Pancreas (tissue), 10 donors: ENCODE data around the gene CHRDL2. TPM values are rescaled to one million over a fixed set of nuclear protein-coding genes. Genes with fewer than 3 reads are reported as not detected.

ENCODE experiments used
- ATAC-seq, 4 donors: fragments of 200-7000 bp; cut with Tn5 transposase; one replicate each; pipeline versions ENCODE4 v1.8.0 to v1.9.1; 2020; ENCODE audit warnings: mild to moderate bottlenecking in 4 of 4, moderate library complexity in 4 of 4
- DNase-seq, 6 donors: peaks; one replicate each; pipeline ENCODE4 v3.0.0-alpha.2; 2020
- FAIRE-seq: peaks from 2 replicates; lab custom pipeline; 2012; peaks lifted over from hg19 to GRCh38; lab: Jason Lieb, UNC
- H3K27ac ChIP-seq, 4 donors: fragments of 200-600 bp; sonication (generic); 1 replicate in 3 of 4; 2 replicates in 1 of 4; pipeline versions ENCODE4 v1.5.0 to v1.8.0; 2020
- H3K27me3 ChIP-seq, 4 donors: fragments of 200-600 bp; one replicate each; pipeline ENCODE4 v1.8.0; 2021
- H3K36me3 ChIP-seq, 3 donors: fragments of 200-600 bp; sonication (generic) in 1 of 3; one replicate each; pipeline versions ENCODE4 v1.5.0 to v1.8.0; 2020 to 2021
- H3K4me1 ChIP-seq, 3 donors: fragments of 200-600 bp; one replicate each; pipeline ENCODE4 v1.8.0; 2021
- H3K4me3 ChIP-seq, 4 donors: fragments of 200-600 bp; sonication (generic) in 2 of 4; one replicate each; pipeline versions ENCODE4 v1.5.0 to v1.8.0; 2020 to 2021
- H3K9me3 ChIP-seq, 4 donors: fragments of 200-600 bp; one replicate each; pipeline ENCODE4 v1.8.0; 2021
- CTCF ChIP-seq, 4 donors: fragments of 200-600 bp; sonication (generic) in 3 of 4; IDR thresholded peaks; one replicate each; pipeline versions ENCODE4 v1.5.0 to v1.8.0; 2021; ENCODE audit warnings: antibody characterized with exemption in 4 of 4
- WGBS, 2 donors: extraction: QIAGEN DNeasy Blood & Tissue Kit; methylation state at CpG; one replicate each; pipeline ENCODE4 v1.1.7; 2013; 5-methylcytosine and 5-hydroxymethylcytosine counted together
- intact Hi-C, 3 donors: fragments of 100-400 bp; cut with DNase I; formaldehyde crosslinking; loops; one replicate each; pipeline versions ENCODE4 v1.11.1 to v1.14.2; 2022
- polyA plus RNA-seq, 2 donors: library from polyadenylated mRNA; stranded (reverse); fragments of 200-250 nt; gene quantifications; one replicate each; pipeline ENCODE4 v1.2.3, GENCODE V29; 2013
- total RNA-seq, 6 donors: library from RNA; stranded (reverse); fragmentation: NEBNext Ultra II Directional in 4 of 6; extraction: Animal tissue kit (Norgen Biotek cat#: 25700) in 4 of 6; gene quantifications; one replicate each; pipeline versions ENCODE4 v1.2.1 to v1.2.4, GENCODE V29; 2021 to 2023
- donor health status: healthy with polysubstance abuse.
- donor health status: DM: no; HTN: no; CAD: no; lungs with moderate emphysema.
- donor health status: DM: no; HTN: no; CAD: no.
- donor health status: control.
- donor health status: control.
- donor health status: Bipolar disorder and iron deficiency.
- donor health status: DM: yes; HTN: yes; CAD: no.
- donor health status: DM: no; HTN: no; CAD: no.
- donor health status: DM: no; HTN: no; CAD: no.
- donor health status: DM: yes; HTN: yes; CAD: no.

The CHRDL2 gene
- total and polyA plus RNA-seq, 8 donors = 0.72 to 6.9 (median 2.0) TPM; not detected in 1

- FAIRE-seq = no peak
- H3K27ac ChIP-seq = no peak overlapping the region
These were observed 4.6 kb downstream of the CHRDL2 start for GRCh38 chr11:74726547-74727182.

GRCh38 chr11:74725701-74726100, 5.5 kb downstream of the CHRDL2 start:
- no peak for DNase-seq
- no peaks in the 10 kb centered on the region for H3K9me3 ChIP-seq
- H3K27me3 ChIP-seq = no peaks in the 10 kb centered on the region
- ATAC-seq = no peak
- intact Hi-C loops = loop anchor here in 1 of 3 donors (5.0 to 10.0 kb wide), 2 partner anchors 91 to 113 kb away; no protein-coding TSS in a partner anchor
- H3K4me3 ChIP-seq = no peak overlapping the region
- no peak for TF ChIP-seq CTCF (IDR thresholded peaks at IDR 0.05)
- no peaks in the 10 kb centered on the region for H3K36me3 ChIP-seq
- WGBS, 2 donors = 68 to 73% methylated on average over 4 of the region's 4 CpGs
- no peaks in the 10 kb centered on the region for H3K4me1 ChIP-seq
- H3K27ac ChIP-seq = no peak overlapping the region
- FAIRE-seq = no peak

More at GRCh38 chr11:74726547-74727182, 4.6 kb downstream of the CHRDL2 start:
- peaks cover 0 to 3% (median 1%) of the 10 kb centered on the region in 4 donors for H3K27me3 ChIP-seq
- DNase-seq (peak; percentile 68 to 93 (median 83)), ATAC-seq (peak; percentile 96 to 99 (median 99))
- H3K4me1 ChIP-seq = no peaks in the 10 kb centered on the region
- H3K9me3 ChIP-seq = no peaks in the 10 kb centered on the region
- peak; percentile 75 to 90 (median 90) for TF ChIP-seq CTCF (IDR thresholded peaks at IDR 0.05)
- WGBS, 2 donors = 5 to 8% methylated on average over 13 of the region's 13 CpGs
- H3K4me3 ChIP-seq = no peak overlapping the region
- intact Hi-C loops = loop anchor here in 1 of 3 donors (5.0 to 10.0 kb wide), 2 partner anchors 92 to 114 kb away; no protein-coding TSS in a partner anchor
- no peaks in the 10 kb centered on the region for H3K36me3 ChIP-seq

- intact Hi-C loops = loop anchor here in 1 of 3 donors (10.0 kb wide), 1 partner anchor 89 kb away; no protein-coding TSS in a partner anchor
- 72 to 77% methylated on average over 5 of the region's 5 CpGs for WGBS, 2 donors
- no peaks in the 10 kb centered on the region for H3K4me1 ChIP-seq
- H3K4me3 ChIP-seq = no peak overlapping the region
- no peak overlapping the region for H3K27ac ChIP-seq
- H3K36me3 ChIP-seq = no peaks in the 10 kb centered on the region
- ATAC-seq (no peak), FAIRE-seq (no peak), DNase-seq (no peak)
- no peak for TF ChIP-seq CTCF (IDR thresholded peaks at IDR 0.05)
- no peaks in the 10 kb centered on the region for H3K9me3 ChIP-seq
- H3K27me3 ChIP-seq = no peaks in the 10 kb centered on the region
These were observed 7.7 kb downstream of the CHRDL2 start for GRCh38 chr11:74723511-74723910.

DNA sequence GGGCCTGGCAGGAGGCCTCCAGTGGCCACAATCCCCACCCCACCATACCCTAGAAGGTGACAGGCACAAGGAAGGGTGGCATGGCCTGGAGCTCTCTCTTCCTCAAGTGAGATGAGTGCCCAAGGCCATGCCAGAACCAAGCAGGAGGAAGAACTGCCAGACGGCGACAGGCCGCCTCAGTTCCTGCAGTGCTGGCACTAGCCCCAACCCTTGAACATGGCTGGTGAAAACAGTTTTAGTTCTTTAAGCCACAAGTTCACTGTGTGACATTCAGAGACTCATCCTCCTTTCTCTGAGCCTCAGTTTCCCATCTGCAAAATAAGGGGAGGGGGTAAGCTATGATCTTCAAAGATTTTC, 9.8 kb downstream of the CHRDL2 start:
- no peak overlapping the region for H3K4me3 ChIP-seq
- no peak overlapping the region for H3K27ac ChIP-seq
- 80 to 92% methylated on average over 3 of the region's 3 CpGs for WGBS, 2 donors
- no peaks in the 10 kb centered on the region for H3K36me3 ChIP-seq
- no peak for FAIRE-seq
- no peak for DNase-seq
- no peak for TF ChIP-seq CTCF (IDR thresholded peaks at IDR 0.05)
- intact Hi-C loops = loop anchor here in 1 of 3 donors (10.0 kb wide), 1 partner anchor 87 kb away; no protein-coding TSS in a partner anchor
- H3K9me3 ChIP-seq = no peaks in the 10 kb centered on the region
- no peaks in the 10 kb centered on the region for H3K27me3 ChIP-seq
- peak in 2 of 4 donors; percentile 13 to 24 for ATAC-seq
- H3K4me1 ChIP-seq = no peaks in the 10 kb centered on the region
